Astrocyte (in vitro differentiated cells and primary cell): ENCODE results near the gene ITGB1BP1.

Source experiments
- EZH2 ChIP-seq: IDR thresholded peaks from 2 replicates; pipeline ENCODE4 v1.6.1; 2012; ENCODE audit warnings: mild to moderate bottlenecking, low read length, inconsistent platforms; ENCODE audit not compliant: insufficient read depth
- TF ChIP-seq, protein P1 (sequence below): IDR thresholded peaks from 2 replicates; pipeline ENCODE4 v1.5.1; 2011; ENCODE audit warnings: low read depth, mild to moderate bottlenecking, inconsistent platforms, low read length, moderate library complexity; ENCODE audit not compliant: insufficient read depth

DNA sequence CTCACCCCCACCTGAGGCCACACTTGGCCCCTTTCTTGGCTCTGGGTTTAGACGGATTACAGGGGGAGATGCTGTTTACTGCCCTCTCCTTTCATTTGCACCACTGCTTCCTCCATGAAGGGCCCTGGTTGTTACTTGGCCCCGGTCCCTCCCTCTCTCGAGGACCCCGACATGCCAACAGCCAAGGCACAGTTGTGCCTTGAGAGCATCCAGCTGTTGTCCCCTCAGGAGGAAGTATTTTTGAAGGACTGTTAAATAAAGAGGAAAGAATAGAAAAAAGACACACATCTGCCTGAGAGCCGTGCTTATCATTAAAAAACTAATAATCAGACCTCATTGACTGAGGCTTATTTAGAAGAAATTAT, 44.0 kb downstream of the ITGB1BP1 start:
- TF ChIP-seq, protein P1, sequence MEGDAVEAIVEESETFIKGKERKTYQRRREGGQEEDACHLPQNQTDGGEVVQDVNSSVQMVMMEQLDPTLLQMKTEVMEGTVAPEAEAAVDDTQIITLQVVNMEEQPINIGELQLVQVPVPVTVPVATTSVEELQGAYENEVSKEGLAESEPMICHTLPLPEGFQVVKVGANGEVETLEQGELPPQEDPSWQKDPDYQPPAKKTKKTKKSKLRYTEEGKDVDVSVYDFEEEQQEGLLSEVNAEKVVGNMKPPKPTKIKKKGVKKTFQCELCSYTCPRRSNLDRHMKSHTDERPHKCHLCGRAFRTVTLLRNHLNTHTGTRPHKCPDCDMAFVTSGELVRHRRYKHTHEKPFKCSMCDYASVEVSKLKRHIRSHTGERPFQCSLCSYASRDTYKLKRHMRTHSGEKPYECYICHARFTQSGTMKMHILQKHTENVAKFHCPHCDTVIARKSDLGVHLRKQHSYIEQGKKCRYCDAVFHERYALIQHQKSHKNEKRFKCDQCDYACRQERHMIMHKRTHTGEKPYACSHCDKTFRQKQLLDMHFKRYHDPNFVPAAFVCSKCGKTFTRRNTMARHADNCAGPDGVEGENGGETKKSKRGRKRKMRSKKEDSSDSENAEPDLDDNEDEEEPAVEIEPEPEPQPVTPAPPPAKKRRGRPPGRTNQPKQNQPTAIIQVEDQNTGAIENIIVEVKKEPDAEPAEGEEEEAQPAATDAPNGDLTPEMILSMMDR: no peak
- no peak for TF ChIP-seq EZH2
